ENCODE data around the gene OR2H1.
"Not testable (repeated sequence)": the region's sequence is repeated elsewhere in the genome, so short reads cannot be mapped to it uniquely, and the experiment has no call there.

OR2H1 gene

GRCh38 chr6:29425075-29425474, 31.9 kb upstream of the OR2H1 start:
- Histone ChIP-seq H3K9me3 (ENCODE audit: control insufficient read depth, low read length) (no peaks in the 10 kb centered on the region), H2AFZ (no peak overlapping the region), H3K27me3 (ENCODE audit: control insufficient read depth, insufficient read depth, low read length) (no peaks in the 10 kb centered on the region), H3K4me2 (ENCODE audit: low read length) (no peak overlapping the region), H3K27ac (no peak overlapping the region), H3K9ac (no peak overlapping the region), H3K79me2 (no peaks in the 10 kb centered on the region), H3K36me3 (ENCODE audit: control insufficient read depth, insufficient read depth, low read length) (no peaks in the 10 kb centered on the region), H3K4me3 (ENCODE audit: low read depth, low read length) (no peak overlapping the region), H3K4me1 (no peaks in the 10 kb centered on the region)
- no peak for TF ChIP-seq CTCF (IDR thresholded peaks at IDR 0.05)

DNA sequence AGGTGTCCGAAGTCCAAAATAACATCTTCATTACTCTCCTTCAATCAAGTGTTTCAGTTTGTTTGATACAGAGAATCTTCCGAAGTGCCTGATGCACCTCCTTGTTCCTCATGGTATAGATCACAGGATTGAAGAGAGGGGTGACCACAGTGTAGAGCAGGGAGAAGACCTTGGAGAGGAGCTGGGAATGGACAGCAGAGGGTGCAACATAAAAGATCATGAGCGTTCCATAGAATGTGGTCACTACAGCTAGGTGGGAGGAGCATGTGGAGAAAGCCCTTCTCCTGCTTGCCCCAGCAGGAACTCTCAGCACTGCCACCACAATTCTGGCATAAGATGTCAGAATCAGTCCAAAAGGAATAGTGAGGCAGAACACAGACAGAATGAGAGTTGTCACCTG, 30.3 kb upstream of the OR2H1 start:
- Histone ChIP-seq H3K4me1 (no peaks in the 10 kb centered on the region), H3K4me3 (ENCODE audit: low read depth, low read length) (no peak overlapping the region), H2AFZ (no peak overlapping the region), H3K27ac (no peak overlapping the region), H3K36me3 (ENCODE audit: control insufficient read depth, insufficient read depth, low read length) (no peaks in the 10 kb centered on the region), H3K9me3 (ENCODE audit: control insufficient read depth, low read length) (no peaks in the 10 kb centered on the region), H3K27me3 (ENCODE audit: control insufficient read depth, insufficient read depth, low read length) (no peaks in the 10 kb centered on the region), H3K9ac (no peak overlapping the region), H3K79me2 (no peaks in the 10 kb centered on the region), H3K4me2 (ENCODE audit: low read length) (no peak overlapping the region)
- TF ChIP-seq CTCF (IDR thresholded peaks at IDR 0.05): no peak

GRCh38 chr6:29436730-29437129, 20.2 kb upstream of the OR2H1 start:
- not testable (repeated sequence) for H3K27ac ChIP-seq; H3K9ac ChIP-seq; H2AFZ ChIP-seq; H3K36me3 ChIP-seq (ENCODE audit: control insufficient read depth, insufficient read depth, low read length); H3K27me3 ChIP-seq (ENCODE audit: control insufficient read depth, insufficient read depth, low read length); H3K9me3 ChIP-seq (ENCODE audit: control insufficient read depth, low read length); H3K4me2 ChIP-seq (ENCODE audit: low read length); H3K4me1 ChIP-seq; H3K4me3 ChIP-seq (ENCODE audit: low read depth, low read length); H3K79me2 ChIP-seq

DNA sequence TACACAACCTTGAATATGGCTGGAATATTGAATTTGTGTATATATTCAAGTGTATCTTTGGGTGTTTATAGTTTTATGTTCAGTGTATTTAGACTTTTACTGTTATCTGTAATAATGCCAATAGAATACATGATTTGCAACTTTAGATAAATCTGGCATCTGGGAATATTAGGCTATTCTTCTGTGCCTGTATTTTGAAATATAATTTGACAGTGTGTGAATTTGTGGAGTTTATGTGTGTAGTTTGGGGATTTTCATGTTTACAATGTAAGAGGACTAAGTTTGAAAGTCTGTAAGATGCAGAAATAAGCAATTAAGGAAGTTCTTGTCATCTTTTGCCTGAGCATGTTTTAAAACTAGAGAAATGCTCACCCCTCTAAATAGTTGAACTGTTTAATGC, 17.9 kb upstream of the OR2H1 start, which contains the start of gene OR10C1:
TSS of gene OR10C1 (plus strand) at position 301 of the 400 bp plus-strand sequence. CDS start 710 bp downstream, outside the sequence.
- Histone ChIP-seq H3K9ac (no peak within 1 kb of the TSS), H3K79me2 (no peaks in the 10 kb centered on the region)

GRCh38 chr6:29442719-29443118, 14.2 kb upstream of the OR2H1 start:
- no peak for TF ChIP-seq CTCF (IDR thresholded peaks at IDR 0.05)
- H3K27me3 ChIP-seq (ENCODE audit: control insufficient read depth, insufficient read depth, low read length): no peaks in the 10 kb centered on the region
- H3K9ac ChIP-seq: no peak overlapping the region

More for the DNA sequence above, 17.9 kb upstream of the OR2H1 start, which contains the start of gene OR10C1:
- Histone ChIP-seq H3K4me1 (no peaks in the 10 kb centered on the region), H3K4me2 (ENCODE audit: low read length) (no peak within 1 kb of the TSS), H3K4me3 (ENCODE audit: low read depth, low read length) (no peak within 1 kb of the TSS), H3K9me3 (ENCODE audit: control insufficient read depth, low read length) (no peaks in the 10 kb centered on the region), H3K27ac (no peak within 1 kb of the TSS), H3K27me3 (ENCODE audit: control insufficient read depth, insufficient read depth, low read length) (no peaks in the 10 kb centered on the region), H3K36me3 (ENCODE audit: control insufficient read depth, insufficient read depth, low read length) (no peaks in the 10 kb centered on the region), H2AFZ (no peak within 1 kb of the TSS)
- no peak for TF ChIP-seq CTCF (IDR thresholded peaks at IDR 0.05)

DNA sequence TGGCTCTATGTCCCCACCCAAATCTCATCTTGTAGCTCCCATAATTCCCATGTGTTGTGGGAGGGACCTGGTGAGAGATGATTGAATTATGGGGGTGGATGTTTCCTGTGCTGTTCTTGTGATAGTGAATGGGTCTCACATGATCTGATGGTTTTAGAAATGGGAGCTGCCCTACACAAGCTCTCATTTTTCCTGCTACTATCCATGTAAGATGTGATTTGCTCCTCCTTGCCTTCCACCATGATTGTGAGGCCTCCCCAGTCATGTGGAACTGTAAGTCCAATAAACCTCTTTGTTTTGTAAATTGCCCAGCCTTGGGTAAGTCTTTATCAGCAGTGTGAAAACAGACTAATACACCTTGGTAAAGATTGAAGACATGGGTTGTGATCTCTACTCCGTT, 12.9 kb upstream of the OR2H1 start:
- not testable (repeated sequence) for H2AFZ ChIP-seq; H3K4me1 ChIP-seq; H3K27me3 ChIP-seq (ENCODE audit: control insufficient read depth, insufficient read depth, low read length); H3K4me3 ChIP-seq (ENCODE audit: low read depth, low read length); H3K36me3 ChIP-seq (ENCODE audit: control insufficient read depth, insufficient read depth, low read length); H3K27ac ChIP-seq; H3K9ac ChIP-seq; H3K9me3 ChIP-seq (ENCODE audit: control insufficient read depth, low read length); H3K79me2 ChIP-seq; H3K4me2 ChIP-seq (ENCODE audit: low read length)

More at GRCh38 chr6:29442719-29443118, 14.2 kb upstream of the OR2H1 start:
- Histone ChIP-seq H3K4me2 (ENCODE audit: low read length) (no peak overlapping the region), H3K27ac (no peak overlapping the region), H3K79me2 (no peaks in the 10 kb centered on the region), H3K9me3 (ENCODE audit: control insufficient read depth, low read length) (no peaks in the 10 kb centered on the region), H3K36me3 (ENCODE audit: control insufficient read depth, insufficient read depth, low read length) (no peaks in the 10 kb centered on the region), H3K4me3 (ENCODE audit: low read depth, low read length) (no peak overlapping the region), H3K4me1 (no peaks in the 10 kb centered on the region), H2AFZ (no peak overlapping the region)

Data from parathyroid adenoma (tissue), 2 donors.